Psoas muscle (tissue), 8 donors: ENCODE results near the gene SCG3. TPM values are rescaled to one million over a fixed set of nuclear protein-coding genes. Genes with fewer than 3 reads are reported as not detected.

Experiments used
- ATAC-seq, 4 donors: fragments of 200-7000 bp; cut with Tn5 transposase; one replicate each; pipeline ENCODE4 v1.9.1; 2020; ENCODE audit warnings: moderate library complexity in 3 of 4, mild to moderate bottlenecking in 2 of 4
- DNase-seq, 2 donors: peaks; one replicate each; pipeline ENCODE4 v3.0.0-alpha.2; 2020
- H3K27ac ChIP-seq: fragments of 200-600 bp; one replicate; pipeline ENCODE4 v1.8.0; 2022
- H3K27me3 ChIP-seq, 3 donors: fragments of 200-600 bp in 1 of 3; one replicate each; pipeline versions ENCODE4 v1.6.1 to v1.8.0; 2013 to 2022; ENCODE audit warnings: low read length in 2 of 3, mild to moderate bottlenecking in 2 of 3, moderate library complexity in 1 of 3; ENCODE audit not compliant: insufficient read depth in 3 of 3
- H3K36me3 ChIP-seq, 2 donors: fragments of 200-600 bp in 1 of 2; one replicate each; pipeline versions ENCODE4 v1.6.1 to v1.8.0; 2013 to 2022; ENCODE audit warnings: low read depth in 1 of 2, mild to moderate bottlenecking in 1 of 2, moderate library complexity in 1 of 2; ENCODE audit not compliant: insufficient read depth in 1 of 2
- H3K4me1 ChIP-seq: fragments of 200-600 bp; one replicate; pipeline ENCODE4 v1.8.0; 2022
- H3K4me3 ChIP-seq: fragments of 200-600 bp; one replicate; pipeline ENCODE4 v1.8.0; 2022; ENCODE audit warnings: mild to moderate bottlenecking
- H3K9me3 ChIP-seq: fragments of 200-600 bp; one replicate; pipeline ENCODE4 v1.8.0; 2022
- CTCF ChIP-seq: fragments of 200-600 bp; IDR thresholded peaks from one replicate; pipeline ENCODE4 v1.8.0; 2022; ENCODE audit warnings: antibody characterized with exemption
- WGBS, 3 donors: extraction: QIAGEN DNeasy Blood & Tissue Kit; methylation state at CpG; one replicate each; pipeline versions ENCODE4 v1.1.6 to v1.1.7; 2013; 5-methylcytosine and 5-hydroxymethylcytosine counted together
- intact Hi-C, 2 donors: fragments of 100-400 bp; cut with DNase I; formaldehyde crosslinking; loops; one replicate each; pipeline versions ENCODE4 v1.11.0 to v1.14.2; 2022
- polyA plus RNA-seq, 3 donors: library from polyadenylated mRNA; stranded (reverse); fragments of 200-250 nt; gene quantifications; one replicate each; pipeline ENCODE4 v1.2.3, GENCODE V29; 2013
- total RNA-seq, 4 donors: library from RNA; stranded (reverse); fragmentation: NEBNext Ultra II Directional in 2 of 4; extraction: Animal tissue kit (Norgen Biotek cat#: 25700) in 2 of 4; gene quantifications; one replicate each; pipeline versions ENCODE4 v1.2.1 to v1.2.4, GENCODE V29; 2021 to 2023
- donor health status: healthy with polysubstance abuse.
- donor health status: DM: no; HTN: no; CAD: no; lungs with moderate emphysema.
- donor health status: Bipolar disorder and iron deficiency.
- donor health status: healthy.
- donor health status: DM: yes; HTN: yes; CAD: no.
- donor health status: DM: no; HTN: no; CAD: no.
- donor health status: DM: no; HTN: no; CAD: no.
- donor health status: DM: yes; HTN: yes; CAD: no.

SCG3 gene
- total and polyA plus RNA-seq, 7 donors, result 0.04 to 0.07 (median 0.06) TPM; not detected in 4

- DNase-seq (no peak), ATAC-seq (no peak)
- no peaks in the 10 kb centered on the region for H3K4me1 ChIP-seq
- no peaks in the 10 kb centered on the region for H3K9me3 ChIP-seq
- no peak overlapping the region for H3K27ac ChIP-seq
- H3K4me3 ChIP-seq, result no peak overlapping the region
- no peaks in the 10 kb centered on the region for H3K27me3 ChIP-seq
- no peak for TF ChIP-seq CTCF
- WGBS, 3 donors, result 76 to 94% (median 87%) methylated on average over 1 of the region's 1 CpG
- intact Hi-C loops, result no loop called here
- H3K36me3 ChIP-seq, result no peaks in the 10 kb centered on the region
These were observed 33.6 kb downstream of the SCG3 start for GRCh38 chr15:51714911-51715310.

GRCh38 chr15:51718219-51718618 is 36.9 kb downstream of the SCG3 start:
- no peaks in the 10 kb centered on the region for H3K4me1 ChIP-seq
- H3K36me3 ChIP-seq, result peaks cover 0 to 26% of the 10 kb centered on the region in 2 donors
- no peaks in the 10 kb centered on the region for H3K9me3 ChIP-seq
- no peak overlapping the region for H3K4me3 ChIP-seq
- H3K27ac ChIP-seq, result no peak overlapping the region
- WGBS, 3 donors, result 18 to 32% (median 28%) methylated on average over 4 of the region's 4 CpGs
- no peak for TF ChIP-seq CTCF
- DNase-seq, result no peak
- intact Hi-C loops, result no loop called here
- ATAC-seq, result no peak
- H3K27me3 ChIP-seq, result no peaks in the 10 kb centered on the region

GRCh38 chr15:51718746-51719145 is 37.4 kb downstream of the SCG3 start:
- no peaks in the 10 kb centered on the region for H3K27me3 ChIP-seq
- WGBS, 3 donors, result 32 to 43% (median 39%) methylated on average over 3 of the region's 3 CpGs
- H3K9me3 ChIP-seq, result no peaks in the 10 kb centered on the region
- no peak overlapping the region for H3K27ac ChIP-seq
- DNase-seq (no peak), ATAC-seq (no peak)
- H3K36me3 ChIP-seq, result peaks cover 0 to 29% of the 10 kb centered on the region in 2 donors
- TF ChIP-seq CTCF, result no peak
- H3K4me3 ChIP-seq, result no peak overlapping the region
- H3K4me1 ChIP-seq, result no peaks in the 10 kb centered on the region
- intact Hi-C loops, result no loop called here

GRCh38 chr15:51720201-51720995 is 39.1 kb downstream of the SCG3 start:
- DNase-seq, result no peak
- TF ChIP-seq CTCF, result no peak
- Histone ChIP-seq H3K27me3 (no peaks in the 10 kb centered on the region), H3K36me3 (peaks cover 0 to 36% of the 10 kb centered on the region in 2 donors), H3K4me1 (peaks cover 16% of the 10 kb centered on the region), H3K27ac (no peak overlapping the region), H3K9me3 (no peaks in the 10 kb centered on the region), H3K4me3 (no peak overlapping the region)
- WGBS, 3 donors, result 77 to 87% (median 78%) methylated on average over 8 of the region's 8 CpGs
- intact Hi-C loops, result no loop called here
- no peak for ATAC-seq
